Testis (tissue), 2 donors: Measurements from ENCODE around the gene MSMP.

Experiments used
- POLR2A ChIP-seq: fragments of 450-650 bp; IDR thresholded peaks from one replicate; pipeline ENCODE4 v1.6.1; 2017; ENCODE audit warnings: antibody characterized with exemption, mild to moderate bottlenecking, moderate library complexity
- TF ChIP-seq, protein P1 (sequence below), 3 experiments: fragments of 450-650 bp in 2 of 3; fragments of 200-600 bp in 1 of 3; sonication (generic) in 1 of 3; IDR thresholded peaks; one replicate each; pipeline ENCODE4 v1.5.1; 2016 to 2019; ENCODE audit warnings: antibody characterized with exemption in 3 of 3, mild to moderate bottlenecking in 2 of 3, moderate library complexity in 1 of 3

DNA sequence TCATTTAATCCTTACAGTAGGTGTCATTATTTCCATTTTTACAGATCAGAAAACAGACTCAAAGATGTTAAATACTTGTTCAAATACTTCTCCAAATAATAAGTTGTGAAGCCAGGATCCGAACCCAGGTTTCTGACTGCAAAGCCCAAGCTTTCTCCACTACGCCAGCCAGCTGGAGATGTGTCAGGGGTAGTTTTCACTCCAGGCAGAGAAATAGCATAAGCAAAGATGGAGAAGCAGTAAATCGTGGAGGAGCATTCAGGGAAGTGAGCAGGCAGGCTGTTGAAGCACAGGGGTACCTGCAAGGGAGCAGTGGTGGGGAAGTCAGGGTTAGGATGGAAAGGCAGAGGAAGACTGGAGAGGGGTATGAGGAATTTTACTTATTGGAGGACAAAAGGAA is 25.0 kb downstream of the MSMP start:
- TF ChIP-seq POLR2A, result no peak
- TF ChIP-seq, protein P1, sequence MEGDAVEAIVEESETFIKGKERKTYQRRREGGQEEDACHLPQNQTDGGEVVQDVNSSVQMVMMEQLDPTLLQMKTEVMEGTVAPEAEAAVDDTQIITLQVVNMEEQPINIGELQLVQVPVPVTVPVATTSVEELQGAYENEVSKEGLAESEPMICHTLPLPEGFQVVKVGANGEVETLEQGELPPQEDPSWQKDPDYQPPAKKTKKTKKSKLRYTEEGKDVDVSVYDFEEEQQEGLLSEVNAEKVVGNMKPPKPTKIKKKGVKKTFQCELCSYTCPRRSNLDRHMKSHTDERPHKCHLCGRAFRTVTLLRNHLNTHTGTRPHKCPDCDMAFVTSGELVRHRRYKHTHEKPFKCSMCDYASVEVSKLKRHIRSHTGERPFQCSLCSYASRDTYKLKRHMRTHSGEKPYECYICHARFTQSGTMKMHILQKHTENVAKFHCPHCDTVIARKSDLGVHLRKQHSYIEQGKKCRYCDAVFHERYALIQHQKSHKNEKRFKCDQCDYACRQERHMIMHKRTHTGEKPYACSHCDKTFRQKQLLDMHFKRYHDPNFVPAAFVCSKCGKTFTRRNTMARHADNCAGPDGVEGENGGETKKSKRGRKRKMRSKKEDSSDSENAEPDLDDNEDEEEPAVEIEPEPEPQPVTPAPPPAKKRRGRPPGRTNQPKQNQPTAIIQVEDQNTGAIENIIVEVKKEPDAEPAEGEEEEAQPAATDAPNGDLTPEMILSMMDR (IDR thresholded peaks at IDR 0.05), result no peak
